Stimulated activated CD4-positive, alpha-beta T cell treated with anti-CD3 and anti-CD28 coated beads, Interleukin-4, amount 100 ng/mL, for 24 hours (primary cell): ENCODE results near the gene EPPIN.

Experiments used
- DNase-seq: peaks from one replicate; pipeline ENCODE4 v3.0.0-alpha.2; 2020

EPPIN gene

GRCh38 chr20:45527294-45527693 lies 19.9 kb downstream of the EPPIN start:
- DNase-seq: no peak

GRCh38 chr20:45523821-45524220 lies 23.4 kb downstream of the EPPIN start:
- DNase-seq: no peak

- DNase-seq: no peak
These were observed 28.9 kb downstream of the EPPIN start for GRCh38 chr20:45518282-45518681.

GRCh38 chr20:45515147-45515913 lies 31.9 kb downstream of the EPPIN start, which contains the start of gene SPINT3:
SPINT3 (minus strand) TSS chr20:45515622; CDS start chr20:45515608, 14 bp downstream.
- no peak for DNase-seq

GRCh38 chr20:45510242-45510862 lies 36.8 kb downstream of the EPPIN start:
- DNase-seq: no peak

- no peak for DNase-seq
These were observed 38.1 kb downstream of the EPPIN start for GRCh38 chr20:45509091-45509490.

GRCh38 chr20:45508068-45508886 lies 38.9 kb downstream of the EPPIN start:
- DNase-seq: no peak

- DNase-seq: no peak
These were observed 40.0 kb downstream of the EPPIN start for GRCh38 chr20:45507011-45507820.

- DNase-seq: no peak
These were observed 40.8 kb downstream of the EPPIN start for GRCh38 chr20:45506398-45506797.

GRCh38 chr20:45503403-45503802 lies 43.8 kb downstream of the EPPIN start:
- DNase-seq: no peak

GRCh38 chr20:45502561-45502960 lies 44.6 kb downstream of the EPPIN start:
- no peak for DNase-seq

- DNase-seq: no peak
These were observed 45.6 kb downstream of the EPPIN start for GRCh38 chr20:45501600-45501999.

GRCh38 chr20:45500022-45500421 lies 47.2 kb downstream of the EPPIN start:
- no peak for DNase-seq

GRCh38 chr20:45497971-45498494 lies 49.2 kb downstream of the EPPIN start:
- DNase-seq: no peak

- DNase-seq: no peak
These were observed 51.0 kb downstream of the EPPIN start for GRCh38 chr20:45496166-45496565.

GRCh38 chr20:45495501-45495941 lies 51.7 kb downstream of the EPPIN start:
- DNase-seq: no peak
